ENCODE measurements around the gene DEPDC5.

Gene DEPDC5

GRCh38 chr22:31896472-31896871 is 142.7 kb downstream of the DEPDC5 start:
- DNase-seq = no peak

GRCh38 chr22:31897842-31898805 is 144.3 kb downstream of the DEPDC5 start:
- no peak for DNase-seq

- no peak for DNase-seq
Observed at GRCh38 chr22:31898926-31899325, 145.1 kb downstream of the DEPDC5 start.

- no peak for DNase-seq
Observed at GRCh38 chr22:31899669-31900068, 145.8 kb downstream of the DEPDC5 start.

- DNase-seq = no peak
Observed at GRCh38 chr22:31901388-31902137, 147.7 kb downstream of the DEPDC5 start.

GRCh38 chr22:31904651-31905050 is 150.8 kb downstream of the DEPDC5 start:
- no peak for DNase-seq

GRCh38 chr22:31905356-31905755 is 151.5 kb downstream of the DEPDC5 start:
- no peak for DNase-seq

- DNase-seq = no peak
Observed at GRCh38 chr22:31906086-31906485, 152.3 kb downstream of the DEPDC5 start.

- no peak for DNase-seq
Observed at GRCh38 chr22:31906569-31906968, 152.8 kb downstream of the DEPDC5 start.

- no peak for DNase-seq
Observed at GRCh38 chr22:31909977-31910376, 156.2 kb downstream of the DEPDC5 start.

- no peak for DNase-seq
Observed at GRCh38 chr22:31911565-31912406, 158.0 kb downstream of the DEPDC5 start.

GRCh38 chr22:31912407-31912743 is 158.6 kb downstream of the DEPDC5 start:
- DNase-seq = no peak

GRCh38 chr22:31915586-31915985 is 161.8 kb downstream of the DEPDC5 start:
- DNase-seq = no peak

- no peak for DNase-seq
Observed at GRCh38 chr22:31917227-31917921, 163.6 kb downstream of the DEPDC5 start.

GRCh38 chr22:31919730-31920129 is 165.9 kb downstream of the DEPDC5 start:
- DNase-seq = no peak

- no peak for DNase-seq
Observed at GRCh38 chr22:31920306-31920705, 166.5 kb downstream of the DEPDC5 start.

GRCh38 chr22:31921106-31921505 is 167.3 kb downstream of the DEPDC5 start:
- DNase-seq = no peak

GRCh38 chr22:31922534-31922933 is 168.7 kb downstream of the DEPDC5 start:
- DNase-seq = no peak

GRCh38 chr22:31923136-31923535 is 169.3 kb downstream of the DEPDC5 start:
- no peak for DNase-seq

GRCh38 chr22:31923747-31924146 is 169.9 kb downstream of the DEPDC5 start:
- no peak for DNase-seq

- no peak for DNase-seq
Observed at GRCh38 chr22:31925056-31925455, 171.2 kb downstream of the DEPDC5 start.

GRCh38 chr22:31926024-31926423 is 172.2 kb downstream of the DEPDC5 start:
- no peak for DNase-seq

GRCh38 chr22:31926969-31927368 is 173.2 kb downstream of the DEPDC5 start:
- no peak for DNase-seq
